Pancreas (tissue), 10 donors: ENCODE results near the gene RAP1GAP2. TPM values are rescaled to one million over a fixed set of nuclear protein-coding genes. Genes with fewer than 3 reads are reported as not detected.

ENCODE experiments used
- ATAC-seq, 4 donors: fragments of 200-7000 bp; cut with Tn5 transposase; one replicate each; pipeline versions ENCODE4 v1.8.0 to v1.9.1; 2020; ENCODE audit warnings: mild to moderate bottlenecking in 4 of 4, moderate library complexity in 4 of 4
- DNase-seq, 6 donors: peaks; one replicate each; pipeline ENCODE4 v3.0.0-alpha.2; 2020
- FAIRE-seq: peaks from 2 replicates; lab custom pipeline; 2012; peaks lifted over from hg19 to GRCh38; lab: Jason Lieb, UNC
- H3K27ac ChIP-seq, 4 donors: fragments of 200-600 bp; sonication (generic); 1 replicate in 3 of 4; 2 replicates in 1 of 4; pipeline versions ENCODE4 v1.5.0 to v1.8.0; 2020
- H3K27me3 ChIP-seq, 4 donors: fragments of 200-600 bp; one replicate each; pipeline ENCODE4 v1.8.0; 2021
- H3K36me3 ChIP-seq, 3 donors: fragments of 200-600 bp; sonication (generic) in 1 of 3; one replicate each; pipeline versions ENCODE4 v1.5.0 to v1.8.0; 2020 to 2021
- H3K4me1 ChIP-seq, 3 donors: fragments of 200-600 bp; one replicate each; pipeline ENCODE4 v1.8.0; 2021
- H3K4me3 ChIP-seq, 4 donors: fragments of 200-600 bp; sonication (generic) in 2 of 4; one replicate each; pipeline versions ENCODE4 v1.5.0 to v1.8.0; 2020 to 2021
- H3K9me3 ChIP-seq, 4 donors: fragments of 200-600 bp; one replicate each; pipeline ENCODE4 v1.8.0; 2021
- WGBS, 2 donors: extraction: QIAGEN DNeasy Blood & Tissue Kit; methylation state at CpG; one replicate each; pipeline ENCODE4 v1.1.7; 2013; 5-methylcytosine and 5-hydroxymethylcytosine counted together
- intact Hi-C, 3 donors: fragments of 100-400 bp; cut with DNase I; formaldehyde crosslinking; loops; one replicate each; pipeline versions ENCODE4 v1.11.1 to v1.14.2; 2022
- polyA plus RNA-seq, 2 donors: library from polyadenylated mRNA; stranded (reverse); fragments of 200-250 nt; gene quantifications; one replicate each; pipeline ENCODE4 v1.2.3, GENCODE V29; 2013
- total RNA-seq, 6 donors: library from RNA; stranded (reverse); fragmentation: NEBNext Ultra II Directional in 4 of 6; extraction: Animal tissue kit (Norgen Biotek cat#: 25700) in 4 of 6; gene quantifications; one replicate each; pipeline versions ENCODE4 v1.2.1 to v1.2.4, GENCODE V29; 2021 to 2023
- TF ChIP-seq, protein P1 (sequence below), 4 donors: fragments of 200-600 bp; sonication (generic) in 3 of 4; IDR thresholded peaks; one replicate each; pipeline versions ENCODE4 v1.5.0 to v1.8.0; 2021; ENCODE audit warnings: antibody characterized with exemption in 4 of 4
- donor health status: healthy with polysubstance abuse.
- donor health status: DM: no; HTN: no; CAD: no; lungs with moderate emphysema.
- donor health status: DM: no; HTN: no; CAD: no.
- donor health status: control.
- donor health status: control.
- donor health status: Bipolar disorder and iron deficiency.
- donor health status: DM: yes; HTN: yes; CAD: no.
- donor health status: DM: no; HTN: no; CAD: no.
- donor health status: DM: no; HTN: no; CAD: no.
- donor health status: DM: yes; HTN: yes; CAD: no.

The RAP1GAP2 gene
- total and polyA plus RNA-seq, 8 donors: 29.7 to 51.2 (median 43.0) TPM

DNA sequence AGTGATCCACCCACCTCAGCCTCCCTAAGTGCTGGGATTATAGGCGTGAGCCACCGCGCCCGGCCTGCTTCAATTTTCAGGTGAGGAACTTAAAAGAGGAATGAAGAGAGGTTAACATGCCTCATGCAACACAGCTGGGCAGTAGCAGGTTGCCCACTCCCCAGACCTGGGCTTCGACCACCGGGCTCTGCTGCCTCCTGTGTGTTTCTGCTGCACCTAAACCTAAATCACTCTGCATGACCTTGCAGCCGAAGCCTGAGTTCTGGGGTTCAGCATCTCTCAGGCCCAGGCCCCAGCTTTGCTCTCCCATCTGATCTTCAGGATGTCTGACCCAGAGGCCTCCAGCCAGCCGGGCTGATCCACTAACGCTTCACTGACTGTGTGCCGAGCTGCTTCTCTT lies 154.6 kb downstream of the RAP1GAP2 start:
- H3K36me3 ChIP-seq: no peaks in the 10 kb centered on the region
- intact Hi-C loops: no loop called here
- FAIRE-seq (no peak), ATAC-seq (no peak), DNase-seq (peak in 4 of 6 donors; percentile 1 to 53 (median 6))
- 89 to 96% methylated on average over 10 of the region's 10 CpGs for WGBS, 2 donors
- H3K4me3 ChIP-seq: no peak overlapping the region
- no peaks in the 10 kb centered on the region for H3K9me3 ChIP-seq
- TF ChIP-seq, protein P1, sequence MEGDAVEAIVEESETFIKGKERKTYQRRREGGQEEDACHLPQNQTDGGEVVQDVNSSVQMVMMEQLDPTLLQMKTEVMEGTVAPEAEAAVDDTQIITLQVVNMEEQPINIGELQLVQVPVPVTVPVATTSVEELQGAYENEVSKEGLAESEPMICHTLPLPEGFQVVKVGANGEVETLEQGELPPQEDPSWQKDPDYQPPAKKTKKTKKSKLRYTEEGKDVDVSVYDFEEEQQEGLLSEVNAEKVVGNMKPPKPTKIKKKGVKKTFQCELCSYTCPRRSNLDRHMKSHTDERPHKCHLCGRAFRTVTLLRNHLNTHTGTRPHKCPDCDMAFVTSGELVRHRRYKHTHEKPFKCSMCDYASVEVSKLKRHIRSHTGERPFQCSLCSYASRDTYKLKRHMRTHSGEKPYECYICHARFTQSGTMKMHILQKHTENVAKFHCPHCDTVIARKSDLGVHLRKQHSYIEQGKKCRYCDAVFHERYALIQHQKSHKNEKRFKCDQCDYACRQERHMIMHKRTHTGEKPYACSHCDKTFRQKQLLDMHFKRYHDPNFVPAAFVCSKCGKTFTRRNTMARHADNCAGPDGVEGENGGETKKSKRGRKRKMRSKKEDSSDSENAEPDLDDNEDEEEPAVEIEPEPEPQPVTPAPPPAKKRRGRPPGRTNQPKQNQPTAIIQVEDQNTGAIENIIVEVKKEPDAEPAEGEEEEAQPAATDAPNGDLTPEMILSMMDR (IDR thresholded peaks at IDR 0.05): no peak
- H3K27me3 ChIP-seq: no peaks in the 10 kb centered on the region
- H3K4me1 ChIP-seq: peaks cover 0 to 10% (median 10%) of the 10 kb centered on the region in 3 donors
- H3K27ac ChIP-seq: no peak overlapping the region

DNA sequence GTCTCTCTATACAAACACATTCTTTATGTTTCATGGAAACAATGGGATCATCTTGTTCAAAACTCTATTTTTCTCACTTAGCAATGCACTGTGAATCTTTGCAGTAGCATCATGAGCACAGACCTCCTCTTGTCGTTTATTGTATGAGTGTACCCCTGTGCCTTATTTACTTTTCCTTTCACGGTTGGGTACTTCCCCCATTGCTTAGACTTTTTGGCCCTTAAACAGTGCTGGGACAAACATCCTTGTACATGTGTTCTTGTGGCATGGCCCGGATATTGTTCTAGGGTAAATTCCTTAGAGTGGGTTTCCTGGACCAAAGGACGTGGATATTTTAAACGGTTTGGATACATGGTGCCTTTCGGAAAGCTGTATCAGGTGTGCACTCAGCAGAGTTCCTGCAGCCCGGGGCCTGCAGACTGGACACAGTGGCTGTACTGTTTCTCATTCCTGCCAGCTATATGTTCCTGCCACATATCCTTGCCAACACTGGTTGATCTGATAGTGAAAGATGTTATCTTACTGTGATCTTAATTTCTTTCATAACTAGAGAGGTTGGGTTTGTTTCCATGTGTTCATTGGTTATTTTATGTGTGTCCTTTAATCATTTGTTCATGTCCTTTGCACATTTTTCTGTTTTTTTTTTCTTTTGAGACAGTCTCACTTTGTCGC lies 156.1 kb downstream of the RAP1GAP2 start:
- Histone ChIP-seq H3K9me3 (no peaks in the 10 kb centered on the region), H3K36me3 (no peaks in the 10 kb centered on the region), H3K27me3 (no peaks in the 10 kb centered on the region), H3K27ac (no peak overlapping the region), H3K4me3 (no peak overlapping the region), H3K4me1 (peaks cover 0 to 15% (median 10%) of the 10 kb centered on the region in 3 donors)
- ATAC-seq: peak in 1 of 4 donors; percentile 11
- DNase-seq: peak in 2 of 6 donors; percentile 6 to 15
- 68 to 69% methylated on average over 8 of the region's 8 CpGs for WGBS, 2 donors
- intact Hi-C loops: no loop called here
- TF ChIP-seq, protein P1 (IDR thresholded peaks at IDR 0.05): no peak
- no peak for FAIRE-seq

DNA sequence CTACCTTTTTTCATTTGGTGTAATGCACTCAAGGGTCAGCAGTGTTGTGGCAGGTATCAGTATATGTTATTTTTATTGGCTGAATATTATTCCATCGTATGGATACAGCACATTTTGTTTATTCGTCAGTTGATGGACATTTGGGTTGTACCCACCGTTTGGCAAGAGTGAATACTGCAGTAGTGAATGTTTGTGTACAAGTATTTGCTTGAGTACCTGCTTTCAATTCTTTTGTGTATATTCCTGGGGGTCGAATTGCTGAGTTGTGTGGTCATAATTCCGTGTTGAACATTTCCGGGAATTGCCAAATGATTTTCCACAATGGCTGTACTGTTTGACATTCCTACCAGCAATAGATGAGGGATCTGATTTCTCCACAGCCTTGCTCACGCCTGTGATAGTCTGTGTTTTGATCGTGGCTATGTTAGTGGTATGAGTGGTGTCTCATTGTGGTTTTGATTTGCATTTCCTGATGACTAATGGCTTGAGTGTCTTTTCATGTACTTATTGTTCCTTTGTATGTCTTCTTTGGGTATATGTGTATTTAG lies 158.7 kb downstream of the RAP1GAP2 start:
- TF ChIP-seq, protein P1 (IDR thresholded peaks at IDR 0.05): no peak
- no peaks in the 10 kb centered on the region for H3K9me3 ChIP-seq
- peak; percentile 29 to 68 (median 66) for ATAC-seq
- no peaks in the 10 kb centered on the region for H3K36me3 ChIP-seq
- WGBS, 2 donors: 32 to 41% methylated on average over 8 of the region's 8 CpGs
- peak in 2 of 6 donors; percentile 9 to 18 for DNase-seq
- peaks cover 0 to 20% (median 13%) of the 10 kb centered on the region in 3 donors for H3K4me1 ChIP-seq
- H3K4me3 ChIP-seq: no peak overlapping the region
- intact Hi-C loops: no loop called here
- no peaks in the 10 kb centered on the region for H3K27me3 ChIP-seq
- H3K27ac ChIP-seq: peak overlapping the region in 3 of 4 donors; percentile 49 to 70 (median 65)
- no peak for FAIRE-seq

DNA sequence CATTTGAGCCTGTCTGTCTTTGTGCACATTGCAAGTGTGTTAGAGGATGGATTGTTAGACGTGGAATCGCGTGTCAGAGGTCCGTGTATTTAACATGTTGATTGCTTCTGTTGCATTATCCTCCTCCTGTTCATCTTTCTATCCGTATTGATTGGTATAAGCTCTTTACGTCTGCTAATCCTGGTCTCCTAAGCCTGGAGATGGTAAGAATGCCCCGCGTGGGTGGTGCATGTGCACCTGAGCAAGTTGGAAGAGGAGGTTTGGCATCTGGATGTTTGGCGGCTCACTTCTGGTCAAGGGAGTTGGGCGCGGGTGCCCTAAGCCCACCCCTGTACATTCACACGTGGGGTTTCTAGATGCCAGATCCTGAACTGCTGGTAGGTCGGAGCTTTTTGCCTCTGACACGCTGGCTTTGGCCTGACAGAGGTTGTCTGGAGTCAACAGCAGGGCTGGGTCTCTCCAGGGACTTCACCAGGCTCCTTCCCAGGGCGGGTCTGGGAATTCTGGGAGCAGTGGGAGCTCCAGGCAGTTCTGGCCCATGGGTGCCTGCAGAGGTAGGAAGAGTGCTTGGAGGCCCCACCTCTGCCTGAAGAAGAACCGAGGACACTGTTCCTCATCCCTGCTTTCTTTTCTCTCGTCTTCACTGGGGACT lies 159.8 kb downstream of the RAP1GAP2 start:
- FAIRE-seq (no peak), DNase-seq (peak in 3 of 6 donors; percentile 8 to 38 (median 11)), ATAC-seq (no peak)
- Histone ChIP-seq H3K4me3 (no peak overlapping the region), H3K27ac (peak overlapping the region in 2 of 4 donors; percentile 65 to 70), H3K27me3 (no peaks in the 10 kb centered on the region), H3K4me1 (peaks cover 0 to 27% (median 20%) of the 10 kb centered on the region in 3 donors), H3K36me3 (no peaks in the 10 kb centered on the region), H3K9me3 (no peaks in the 10 kb centered on the region)
- TF ChIP-seq, protein P1 (IDR thresholded peaks at IDR 0.05): no peak
- WGBS, 2 donors: 87 to 88% methylated on average over 17 of the region's 17 CpGs
- intact Hi-C loops: no loop called here
